ENCODE measurements around the gene C9.
A peak's percentile ranks its signal among the peaks of the same experiment; 100 is the strongest.

DNA sequence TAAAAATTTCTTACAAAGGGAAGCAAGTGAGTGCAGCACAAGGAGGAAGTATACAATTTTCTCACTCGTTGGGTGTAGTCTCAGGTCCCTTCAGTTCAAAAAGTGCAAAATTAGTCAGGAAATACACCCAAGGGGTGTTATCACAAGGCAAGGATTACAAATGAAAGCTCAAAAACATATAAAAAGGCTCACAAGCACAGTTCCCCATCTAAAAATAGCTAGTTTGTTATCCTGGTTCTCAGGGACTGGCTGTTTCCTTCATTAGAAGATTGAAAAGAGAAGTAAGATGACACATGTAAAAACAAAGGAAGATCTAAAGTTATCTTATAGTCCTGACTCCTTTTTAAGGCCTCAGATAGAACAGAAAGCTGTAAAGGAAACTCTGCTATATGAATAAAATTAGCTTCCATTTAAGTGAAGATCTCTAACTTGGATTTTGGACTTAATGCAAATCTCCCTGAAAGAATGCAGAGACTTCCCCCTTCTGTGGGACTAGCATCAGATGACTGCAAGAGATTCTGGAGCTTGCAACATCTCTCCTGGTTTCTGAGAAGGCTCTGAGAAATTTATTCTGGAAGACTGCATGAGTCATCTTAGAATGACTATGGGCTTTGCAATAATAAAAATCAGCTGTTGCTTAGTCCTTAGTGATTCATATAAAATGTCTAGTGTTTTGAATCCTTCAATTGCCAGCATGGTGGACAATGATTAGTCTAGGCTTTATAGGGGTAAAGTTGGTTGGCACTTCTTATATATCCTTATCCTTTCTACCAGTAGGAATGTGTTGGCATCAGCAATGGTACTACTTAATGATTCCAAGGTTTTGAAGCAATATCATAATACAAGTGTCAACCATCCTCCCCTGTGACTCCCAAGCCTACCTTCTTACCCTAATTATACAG, 35.1 kb upstream of the C9 start:
- TF ChIP-seq RFX5 (IDR thresholded peaks at IDR 0.05; ENCODE audit: low read depth, low read length) (no peak), POLR2A (IDR thresholded peaks at IDR 0.05; ENCODE audit: low read depth, low read length) (no peak), CTCF (conservative IDR thresholded peaks at IDR 0.05; ENCODE audit: low read depth, low read length) (no peak), RCOR1 (IDR thresholded peaks at IDR 0.05; ENCODE audit: insufficient replicate concordance, low read length) (peak; percentile 49), MXI1 (IDR thresholded peaks at IDR 0.05; ENCODE audit: borderline replicate concordance, low read depth, low read length) (no peak), MAFK (IDR thresholded peaks at IDR 0.05; ENCODE audit: low read depth, low read length) (peak; percentile 67), CEBPB (IDR thresholded peaks at IDR 0.05; ENCODE audit: low read depth, low read length) (peak; percentile 99), FOS (IDR thresholded peaks at IDR 0.05; ENCODE audit: low read depth, low read length) (peak; percentile 99), USF2 (IDR thresholded peaks at IDR 0.05; ENCODE audit: low read depth, low read length) (peak; percentile 38), CHD1 (IDR thresholded peaks at IDR 0.05; ENCODE audit: low read depth, low read length) (no peak), RAD21 (IDR thresholded peaks at IDR 0.05; ENCODE audit: low read length) (0 out of 2 replicates have a peak, but pooled peaks have one; percentile 7)
- TF ChIP-seq, protein P1, sequence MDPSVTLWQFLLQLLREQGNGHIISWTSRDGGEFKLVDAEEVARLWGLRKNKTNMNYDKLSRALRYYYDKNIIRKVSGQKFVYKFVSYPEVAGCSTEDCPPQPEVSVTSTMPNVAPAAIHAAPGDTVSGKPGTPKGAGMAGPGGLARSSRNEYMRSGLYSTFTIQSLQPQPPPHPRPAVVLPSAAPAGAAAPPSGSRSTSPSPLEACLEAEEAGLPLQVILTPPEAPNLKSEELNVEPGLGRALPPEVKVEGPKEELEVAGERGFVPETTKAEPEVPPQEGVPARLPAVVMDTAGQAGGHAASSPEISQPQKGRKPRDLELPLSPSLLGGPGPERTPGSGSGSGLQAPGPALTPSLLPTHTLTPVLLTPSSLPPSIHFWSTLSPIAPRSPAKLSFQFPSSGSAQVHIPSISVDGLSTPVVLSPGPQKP (IDR thresholded peaks at IDR 0.05; ENCODE audit: borderline replicate concordance, low read depth, low read length) = no peak
